RWPE1 (cell line): ENCODE results near the gene SLC38A8.

Source experiments
- CTCF ChIA-PET: fragments of 350-600 bp; sonication (Branson Sonifier 250); formaldehyde crosslinking; extraction: SDS; loops from one replicate; lab custom pipeline; 2021; lab: Yijun Ruan, JAX
- POLR2A ChIA-PET: fragments of 400-600 bp; formaldehyde crosslinking; extraction: SDS; loops from one replicate; lab custom pipeline; 2020; ENCODE audit warnings: antibody characterized with exemption; ENCODE audit not compliant: low non-redundant PET; lab: Yijun Ruan, JAX
- DNase-seq: peaks from one replicate; pipeline ENCODE4 v3.0.0; 2012; ENCODE audit warnings: low spot score
- H3K27ac ChIP-seq: fragments of 450-650 bp; 2 replicates; pipeline ENCODE4 v1.5.1; 2017
- TF ChIP-seq, protein P1 (sequence below): fragments of 450-650 bp; conservative IDR thresholded peaks from 2 replicates; pipeline ENCODE4 v1.5.1; 2017; ENCODE audit warnings: low read depth, mild to moderate bottlenecking

The SLC38A8 gene

GRCh38 chr16:83989300-83989699 lies 53.3 kb downstream of the SLC38A8 start:
- TF ChIP-seq, protein P1, sequence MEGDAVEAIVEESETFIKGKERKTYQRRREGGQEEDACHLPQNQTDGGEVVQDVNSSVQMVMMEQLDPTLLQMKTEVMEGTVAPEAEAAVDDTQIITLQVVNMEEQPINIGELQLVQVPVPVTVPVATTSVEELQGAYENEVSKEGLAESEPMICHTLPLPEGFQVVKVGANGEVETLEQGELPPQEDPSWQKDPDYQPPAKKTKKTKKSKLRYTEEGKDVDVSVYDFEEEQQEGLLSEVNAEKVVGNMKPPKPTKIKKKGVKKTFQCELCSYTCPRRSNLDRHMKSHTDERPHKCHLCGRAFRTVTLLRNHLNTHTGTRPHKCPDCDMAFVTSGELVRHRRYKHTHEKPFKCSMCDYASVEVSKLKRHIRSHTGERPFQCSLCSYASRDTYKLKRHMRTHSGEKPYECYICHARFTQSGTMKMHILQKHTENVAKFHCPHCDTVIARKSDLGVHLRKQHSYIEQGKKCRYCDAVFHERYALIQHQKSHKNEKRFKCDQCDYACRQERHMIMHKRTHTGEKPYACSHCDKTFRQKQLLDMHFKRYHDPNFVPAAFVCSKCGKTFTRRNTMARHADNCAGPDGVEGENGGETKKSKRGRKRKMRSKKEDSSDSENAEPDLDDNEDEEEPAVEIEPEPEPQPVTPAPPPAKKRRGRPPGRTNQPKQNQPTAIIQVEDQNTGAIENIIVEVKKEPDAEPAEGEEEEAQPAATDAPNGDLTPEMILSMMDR = no peak
- H3K27ac ChIP-seq = no peak overlapping the region
- CTCF ChIA-PET = interaction anchor here (1.2 kb wide), 1 partner anchor 19 kb away, joined by 3 read pairs; no protein-coding TSS in a partner anchor
- POLR2A ChIA-PET = interaction anchor here (0.6 kb wide), 1 partner anchor 25 kb away, joined by 3 read pairs; no protein-coding TSS in a partner anchor
- DNase-seq = no peak

DNA sequence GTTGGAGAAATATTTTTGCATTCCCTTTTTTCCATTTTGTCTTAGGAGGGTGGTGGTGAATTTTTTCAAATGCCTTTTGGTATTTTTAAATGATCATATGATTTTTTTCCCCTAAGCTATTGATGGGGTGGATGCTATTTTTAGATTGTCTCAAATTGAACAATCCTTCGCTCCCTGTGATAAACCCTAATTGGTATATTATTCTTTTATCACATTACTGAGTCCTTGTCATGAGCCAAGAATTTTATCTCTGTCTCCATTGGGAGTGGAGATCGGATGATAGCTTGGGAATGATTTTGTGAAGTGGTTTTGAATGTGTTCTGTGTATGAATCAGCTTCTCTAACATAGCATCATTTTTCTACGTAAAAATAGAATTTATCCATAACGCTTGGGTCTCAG lies 59.1 kb downstream of the SLC38A8 start:
- TF ChIP-seq, protein P1 = no peak
- ChIA-PET POLR2A (no interaction called here), CTCF (interaction anchor here (0.6 kb wide), 1 partner anchor 41 kb away, joined by 3 read pairs; no protein-coding TSS in a partner anchor)
- DNase-seq = no peak
- no peak overlapping the region for H3K27ac ChIP-seq

DNA sequence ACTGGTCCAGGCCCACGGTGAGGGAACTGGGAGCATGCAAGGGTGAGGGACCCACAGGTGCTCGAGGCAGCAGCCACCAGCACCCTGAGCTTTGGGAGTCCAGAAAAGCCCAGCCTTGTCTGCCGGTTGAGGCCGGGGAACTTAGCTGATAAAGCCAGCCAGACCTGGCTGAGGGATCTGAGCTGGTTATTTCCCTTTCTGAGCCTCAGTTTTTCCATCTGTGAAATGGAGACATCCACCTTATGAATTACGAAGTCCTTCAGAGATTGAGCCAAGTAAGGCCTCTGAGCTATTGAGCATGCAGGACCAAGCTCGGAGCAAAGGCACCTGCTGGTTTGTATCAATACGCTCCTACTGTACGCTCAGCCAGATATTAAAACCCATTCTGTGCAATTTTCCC lies 60.8 kb downstream of the SLC38A8 start:
- POLR2A ChIA-PET = no interaction called here
- CTCF ChIA-PET = no interaction called here
- H3K27ac ChIP-seq = no peak overlapping the region
- DNase-seq = no peak
- TF ChIP-seq, protein P1 = no peak

DNA sequence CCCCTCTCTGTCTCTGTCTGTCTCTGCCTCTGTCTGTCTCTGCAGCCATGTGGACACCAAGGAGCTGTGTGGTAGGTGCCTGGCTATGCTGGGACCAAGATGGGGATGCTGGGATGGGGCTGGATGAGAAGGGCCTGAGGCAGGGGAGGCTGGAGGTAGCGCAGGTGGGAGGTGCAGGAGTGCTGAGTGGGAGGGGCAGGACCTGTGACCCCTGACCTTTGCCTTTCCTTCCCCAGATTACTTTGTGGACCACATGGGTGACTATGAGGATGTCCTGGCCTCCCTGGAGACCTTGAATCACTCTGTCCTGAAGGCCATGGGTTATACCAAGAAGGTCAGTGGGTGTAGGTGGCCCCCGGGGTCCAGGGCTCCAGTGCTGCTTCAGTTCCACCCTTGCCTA lies 61.8 kb downstream of the SLC38A8 start:
- no peak overlapping the region for H3K27ac ChIP-seq
- DNase-seq = no peak
- ChIA-PET CTCF (no interaction called here), POLR2A (no interaction called here)
- TF ChIP-seq, protein P1 = no peak

GRCh38 chr16:83979441-83979840 lies 63.2 kb downstream of the SLC38A8 start:
- DNase-seq = no peak
- no peak overlapping the region for H3K27ac ChIP-seq
- ChIA-PET CTCF (interaction anchor here (0.5 kb wide), 1 partner anchor 67 kb away, joined by 3 read pairs; no protein-coding TSS in a partner anchor), POLR2A (no interaction called here)
- TF ChIP-seq, protein P1 = no peak

DNA sequence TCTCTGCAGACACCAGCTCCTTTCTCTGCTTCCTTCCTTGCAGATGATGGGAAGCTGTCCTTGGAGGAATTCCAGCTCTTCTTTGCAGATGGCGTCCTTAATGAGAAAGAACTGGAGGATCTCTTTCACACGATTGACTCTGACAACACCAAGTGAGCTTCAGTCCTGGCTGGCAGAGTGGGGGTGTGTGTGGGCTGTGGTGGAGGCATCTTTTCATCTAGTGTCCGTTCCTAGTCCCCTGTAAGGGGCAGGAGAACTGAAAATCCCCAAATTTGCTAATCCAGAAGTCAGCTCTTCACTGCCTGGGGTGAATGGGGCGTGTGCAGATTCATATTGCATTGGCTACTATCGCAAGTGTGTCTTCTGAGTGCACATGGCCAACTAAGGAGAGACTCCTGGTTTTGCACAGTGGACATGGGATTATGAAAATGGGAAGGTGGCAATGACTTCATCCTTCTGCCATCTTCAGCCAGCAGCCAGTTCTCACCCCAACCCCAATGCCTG lies 64.1 kb downstream of the SLC38A8 start:
- ChIA-PET POLR2A (no interaction called here), CTCF (interaction anchor here (0.7 kb wide), 1 partner anchor 85 kb away, joined by 3 read pairs; no protein-coding TSS in a partner anchor)
- TF ChIP-seq, protein P1 = no peak
- H3K27ac ChIP-seq = no peak overlapping the region
- DNase-seq = no peak
